Vagina (tissue), 2 donors: ENCODE measurements around the gene SLC34A2. TPM values are rescaled to one million over a fixed set of nuclear protein-coding genes. Genes with fewer than 3 reads are reported as not detected.
"Not testable (repeated sequence)": the region's sequence is repeated elsewhere in the genome, so short reads cannot be mapped to it uniquely, and the experiment has no call there.

Source experiments
- DNase-seq, 2 donors: peaks; one replicate each; pipeline ENCODE4 v3.0.0-alpha.2; 2017; ENCODE audit errors: extremely low spot score in 2 of 2
- H3K27ac ChIP-seq: fragments of 200-600 bp; sonication (generic); one replicate; pipeline ENCODE4 v1.5.1; 2019
- H3K27me3 ChIP-seq: fragments of 200-600 bp; sonication (generic); one replicate; pipeline ENCODE4 v1.5.1; 2019
- H3K36me3 ChIP-seq, 2 donors: fragments of 200-600 bp; sonication (generic); one replicate each; pipeline ENCODE4 v1.5.1; 2017 to 2019
- H3K4me1 ChIP-seq: fragments of 200-600 bp; sonication (generic); one replicate; pipeline ENCODE4 v1.5.1; 2019
- H3K4me3 ChIP-seq, 2 donors: fragments of 200-600 bp; sonication (generic); 1 replicate in 1 of 2; 2 replicates in 1 of 2; pipeline ENCODE4 v1.5.1; 2016 to 2019
- H3K9me3 ChIP-seq: fragments of 200-600 bp; sonication (generic); one replicate; pipeline ENCODE4 v1.5.1; 2019
- POLR2A ChIP-seq, 2 donors: fragments of 450-650 bp; IDR thresholded peaks; one replicate each; pipeline ENCODE4 v1.6.1; 2017; ENCODE audit warnings: antibody characterized with exemption in 2 of 2, mild to moderate bottlenecking in 2 of 2, moderate library complexity in 2 of 2
- POLR2AphosphoS5 ChIP-seq, 2 donors: sonication (generic); formaldehyde crosslinking; IDR thresholded peaks; one replicate each; pipeline ENCODE4 v1.9.0; 2017; ENCODE audit warnings: antibody characterized with exemption in 2 of 2, mild to moderate bottlenecking in 2 of 2, low read depth in 1 of 2; ENCODE audit not compliant: insufficient read depth in 1 of 2
- intact Hi-C: fragments of 100-400 bp; cut with DNase I; formaldehyde crosslinking; loops from one replicate; pipeline ENCODE4 v1.15.1; 2023
- total RNA-seq: library from RNA; depleted of rRNA; stranded (reverse); fragments of >200 nt; gene quantifications from one replicate; pipeline ENCODE4 v1.2.3, GENCODE V29; 2016
- TF ChIP-seq, protein P1 (sequence below), 3 experiments: fragments of 450-650 bp in 2 of 3; fragments of 200-600 bp in 1 of 3; sonication (generic) in 1 of 3; IDR thresholded peaks; one replicate each; pipeline ENCODE4 v1.5.1; 2017 to 2019; ENCODE audit warnings: antibody characterized with exemption in 3 of 3, mild to moderate bottlenecking in 2 of 3, moderate library complexity in 2 of 3

SLC34A2 gene
- total RNA-seq, 1 donor from 2014 or later, result not detected

DNA sequence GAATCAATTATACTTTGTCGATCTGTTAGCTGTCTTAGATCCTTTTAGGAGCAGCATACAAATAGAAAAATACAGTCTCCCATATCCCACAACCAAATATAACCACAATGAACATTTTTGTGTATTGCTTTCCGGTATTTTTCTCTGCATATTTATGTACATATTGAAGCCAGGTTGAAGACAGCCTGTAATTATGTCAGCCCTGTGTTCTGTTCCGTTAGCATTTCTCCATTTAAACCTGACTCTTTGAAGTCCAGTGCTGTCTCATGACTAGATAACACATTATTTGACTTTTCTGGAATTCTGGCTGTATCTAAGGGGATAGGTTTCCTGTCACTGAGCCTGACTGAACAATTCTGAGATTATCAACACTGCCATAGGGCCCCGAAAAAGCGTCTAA is 4.0 kb upstream of the SLC34A2 start:
- no peak for DNase-seq
- intact Hi-C loops, result no loop called here
- H3K27me3 ChIP-seq, result no peaks in the 10 kb centered on the region
- no peak overlapping the region for H3K27ac ChIP-seq
- no peak overlapping the region for H3K4me3 ChIP-seq
- no peak for TF ChIP-seq POLR2A (IDR thresholded peaks at IDR 0.05)
- TF ChIP-seq POLR2AphosphoS5 (IDR thresholded peaks at IDR 0.05; ENCODE audit: insufficient read depth in 1 of 2, low read depth in 1 of 2), result no peak
- TF ChIP-seq, protein P1, sequence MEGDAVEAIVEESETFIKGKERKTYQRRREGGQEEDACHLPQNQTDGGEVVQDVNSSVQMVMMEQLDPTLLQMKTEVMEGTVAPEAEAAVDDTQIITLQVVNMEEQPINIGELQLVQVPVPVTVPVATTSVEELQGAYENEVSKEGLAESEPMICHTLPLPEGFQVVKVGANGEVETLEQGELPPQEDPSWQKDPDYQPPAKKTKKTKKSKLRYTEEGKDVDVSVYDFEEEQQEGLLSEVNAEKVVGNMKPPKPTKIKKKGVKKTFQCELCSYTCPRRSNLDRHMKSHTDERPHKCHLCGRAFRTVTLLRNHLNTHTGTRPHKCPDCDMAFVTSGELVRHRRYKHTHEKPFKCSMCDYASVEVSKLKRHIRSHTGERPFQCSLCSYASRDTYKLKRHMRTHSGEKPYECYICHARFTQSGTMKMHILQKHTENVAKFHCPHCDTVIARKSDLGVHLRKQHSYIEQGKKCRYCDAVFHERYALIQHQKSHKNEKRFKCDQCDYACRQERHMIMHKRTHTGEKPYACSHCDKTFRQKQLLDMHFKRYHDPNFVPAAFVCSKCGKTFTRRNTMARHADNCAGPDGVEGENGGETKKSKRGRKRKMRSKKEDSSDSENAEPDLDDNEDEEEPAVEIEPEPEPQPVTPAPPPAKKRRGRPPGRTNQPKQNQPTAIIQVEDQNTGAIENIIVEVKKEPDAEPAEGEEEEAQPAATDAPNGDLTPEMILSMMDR (IDR thresholded peaks at IDR 0.05), result no peak
- no peaks in the 10 kb centered on the region for H3K4me1 ChIP-seq
- no peaks in the 10 kb centered on the region for H3K9me3 ChIP-seq
- no peaks in the 10 kb centered on the region for H3K36me3 ChIP-seq

DNA sequence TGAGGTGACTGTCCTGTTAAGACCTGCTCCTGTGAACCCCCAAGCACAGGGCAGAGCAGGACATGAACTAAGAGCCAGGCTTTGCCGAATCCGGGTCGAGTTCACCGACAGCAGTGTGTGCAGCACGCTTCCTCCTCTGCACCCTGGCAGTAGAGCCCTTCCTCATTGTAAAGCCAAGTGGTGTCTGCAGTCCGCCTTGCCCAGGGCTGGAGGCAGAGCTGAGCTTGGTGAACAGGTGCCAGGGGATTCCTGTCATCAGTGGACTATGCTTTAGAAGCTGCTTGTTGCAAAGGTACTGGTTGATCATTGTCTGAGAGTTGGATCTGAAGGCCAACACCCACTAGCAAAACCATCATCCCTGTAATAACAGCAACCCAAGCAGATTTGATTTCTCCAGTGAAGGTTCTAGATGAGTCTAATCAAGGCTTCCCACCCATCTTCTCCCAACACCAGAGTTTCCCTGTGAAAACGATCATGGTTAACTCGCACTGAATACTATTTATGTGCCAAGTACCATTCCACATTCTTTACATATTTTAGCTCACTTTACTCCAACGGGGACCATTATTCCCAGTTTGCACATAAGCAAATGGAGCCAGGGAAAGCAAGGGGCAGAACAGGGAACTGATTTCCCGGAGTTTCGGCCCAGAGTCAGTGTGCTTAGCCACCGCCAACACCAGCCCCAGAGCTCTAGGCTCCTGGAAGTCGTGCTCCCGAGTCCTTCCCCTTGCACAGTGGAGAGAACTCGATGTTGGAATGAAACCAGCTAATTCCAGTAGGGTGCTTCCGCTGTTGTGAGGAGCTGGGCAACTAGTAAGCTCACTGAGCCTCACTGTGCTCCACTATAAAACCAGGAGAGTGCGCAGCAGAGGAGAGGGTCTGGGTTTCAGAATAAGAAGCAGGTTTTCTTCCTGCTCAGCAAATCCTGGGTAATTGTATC is 1.4 kb upstream of the SLC34A2 start:
- Histone ChIP-seq H3K27ac (no peak overlapping the region), H3K4me1 (no peaks in the 10 kb centered on the region), H3K36me3 (no peaks in the 10 kb centered on the region), H3K27me3 (no peaks in the 10 kb centered on the region), H3K9me3 (no peaks in the 10 kb centered on the region), H3K4me3 (no peak overlapping the region)
- intact Hi-C loops, result no loop called here
- no peak for DNase-seq
- TF ChIP-seq POLR2AphosphoS5 (IDR thresholded peaks at IDR 0.05; ENCODE audit: insufficient read depth in 1 of 2, low read depth in 1 of 2) (no peak), POLR2A (IDR thresholded peaks at IDR 0.05) (no peak)
- TF ChIP-seq, protein P1 (IDR thresholded peaks at IDR 0.05), result no peak

DNA sequence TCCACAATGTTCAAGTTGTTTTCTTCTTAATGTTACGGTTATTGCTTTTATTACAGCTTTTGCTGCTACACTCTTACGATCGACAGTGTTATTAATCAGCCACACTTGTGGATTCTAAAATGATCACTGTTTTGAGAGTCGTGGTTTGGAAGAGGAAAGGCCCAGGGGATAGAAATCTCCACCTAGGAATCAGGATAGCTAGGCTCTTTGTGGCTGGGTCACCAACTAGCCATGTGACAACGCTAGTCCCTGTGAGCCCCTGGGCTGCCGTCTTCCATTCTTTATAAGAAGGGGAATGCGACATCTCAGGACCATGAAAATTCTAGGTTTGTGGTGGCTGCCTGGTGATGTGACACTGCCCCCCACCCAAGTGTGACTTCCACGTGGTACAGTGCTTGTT is 380 bp downstream of the SLC34A2 start:
- Histone ChIP-seq H3K27me3 (no peaks in the 10 kb centered on the region), H3K4me3 (no peak overlapping the region), H3K27ac (no peak overlapping the region), H3K9me3 (no peaks in the 10 kb centered on the region), H3K36me3 (no peaks in the 10 kb centered on the region), H3K4me1 (no peaks in the 10 kb centered on the region)
- intact Hi-C loops, result no loop called here
- DNase-seq, result no peak
- no peak for TF ChIP-seq POLR2AphosphoS5 (IDR thresholded peaks at IDR 0.05; ENCODE audit: insufficient read depth in 1 of 2, low read depth in 1 of 2)
- TF ChIP-seq, protein P1 (IDR thresholded peaks at IDR 0.05), result no peak
- no peak for TF ChIP-seq POLR2A (IDR thresholded peaks at IDR 0.05)

DNA sequence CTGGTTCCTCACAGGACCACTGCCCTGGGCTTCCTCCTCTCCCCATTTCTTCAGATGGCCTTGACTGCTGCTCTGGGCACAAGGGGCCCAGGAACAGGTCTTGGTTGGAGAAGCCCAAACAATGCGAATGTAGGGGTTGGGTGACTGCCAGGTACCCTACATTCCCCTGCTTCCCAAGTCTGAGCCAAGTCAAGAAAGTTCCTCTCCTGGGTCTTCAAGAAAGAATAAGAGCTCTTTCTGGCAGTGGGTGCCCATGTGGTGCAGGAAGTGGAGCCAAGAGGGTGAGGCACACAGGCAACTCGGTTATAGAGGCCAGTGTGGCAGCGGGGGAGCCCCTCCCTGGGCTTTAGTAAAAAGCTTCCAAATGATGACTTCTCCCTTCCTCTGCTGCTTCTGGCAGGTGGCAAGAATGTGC is 2.7 kb downstream of the SLC34A2 start:
- Histone ChIP-seq H3K27ac (no peak overlapping the region), H3K4me3 (no peak overlapping the region), H3K4me1 (no peaks in the 10 kb centered on the region), H3K27me3 (no peaks in the 10 kb centered on the region), H3K9me3 (no peaks in the 10 kb centered on the region), H3K36me3 (no peaks in the 10 kb centered on the region)
- TF ChIP-seq, protein P1 (IDR thresholded peaks at IDR 0.05), result no peak
- TF ChIP-seq POLR2A (IDR thresholded peaks at IDR 0.05) (no peak), POLR2AphosphoS5 (IDR thresholded peaks at IDR 0.05; ENCODE audit: insufficient read depth in 1 of 2, low read depth in 1 of 2) (no peak)
- DNase-seq, result no peak
- intact Hi-C loops, result no loop called here

DNA sequence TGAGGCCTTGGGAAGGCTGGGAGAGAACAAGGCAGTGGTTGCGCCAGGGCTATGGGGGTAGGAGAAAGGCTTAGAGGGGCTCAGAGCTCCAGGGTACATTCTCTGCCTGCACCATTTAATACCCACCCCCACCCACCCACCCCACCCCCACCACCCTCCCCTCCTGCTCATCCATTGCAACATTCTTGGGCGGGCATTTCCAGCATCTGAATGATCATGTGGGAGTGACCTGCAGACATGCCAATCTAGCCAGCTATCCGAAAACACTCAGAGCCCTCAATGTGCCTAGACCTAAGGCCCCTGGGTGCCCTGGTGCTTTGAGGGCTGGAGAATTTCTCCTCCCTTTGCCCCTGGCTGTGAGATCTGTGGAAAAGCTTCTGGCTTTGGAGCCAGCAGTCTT is 3.1 kb downstream of the SLC34A2 start:
- H3K27ac ChIP-seq, result no peak overlapping the region
- H3K9me3 ChIP-seq, result no peaks in the 10 kb centered on the region
- H3K4me1 ChIP-seq, result no peaks in the 10 kb centered on the region
- no peaks in the 10 kb centered on the region for H3K27me3 ChIP-seq
- TF ChIP-seq, protein P1 (IDR thresholded peaks at IDR 0.05), result no peak
- no peak for TF ChIP-seq POLR2AphosphoS5 (IDR thresholded peaks at IDR 0.05; ENCODE audit: insufficient read depth in 1 of 2, low read depth in 1 of 2)
- no peak for TF ChIP-seq POLR2A (IDR thresholded peaks at IDR 0.05)
- no peaks in the 10 kb centered on the region for H3K36me3 ChIP-seq
- H3K4me3 ChIP-seq, result no peak overlapping the region
- no peak for DNase-seq
- intact Hi-C loops, result no loop called here

DNA sequence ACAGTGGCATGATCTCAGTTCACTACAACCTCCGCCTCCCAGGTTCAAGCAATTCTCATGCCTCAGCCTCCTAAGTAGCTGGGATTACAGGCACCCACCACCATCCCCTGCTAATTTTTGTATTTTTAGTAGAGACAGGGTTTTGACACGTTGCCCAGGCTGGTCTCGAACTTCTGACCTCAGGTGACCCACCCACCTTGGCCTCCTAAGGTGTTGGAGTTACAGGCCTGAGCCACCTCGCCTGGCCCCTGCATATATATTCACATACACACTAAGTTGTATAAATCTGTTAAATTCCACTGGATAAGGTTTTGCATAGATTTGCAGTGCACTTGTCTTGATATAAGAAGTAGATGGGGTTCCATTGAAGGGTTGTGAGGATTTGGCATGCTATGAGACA is 5.8 kb downstream of the SLC34A2 start:
- H3K36me3 ChIP-seq, H3K27me3 ChIP-seq, H3K4me1 ChIP-seq, H3K27ac ChIP-seq, intact Hi-C loops, DNase-seq, H3K4me3 ChIP-seq, H3K9me3 ChIP-seq: not testable (repeated sequence)
